HG02763 (cell line): ENCODE measurements around the gene KRT15.
A peak's percentile ranks its signal among the peaks of the same experiment; 100 is the strongest.

Experiments used
- ATAC-seq: cut with Tn5 transposase; IDR thresholded peaks from one replicate; pipeline ENCODE4 v1.9.1; 2021; ENCODE audit warnings: mild to moderate bottlenecking, moderate library complexity; ENCODE audit not compliant: unreplicated experiment

Gene KRT15

GRCh38 chr17:41505809-41506767, 12.6 kb downstream of the KRT15 start:
- ATAC-seq: no peak

GRCh38 chr17:41505007-41505808, 13.5 kb downstream of the KRT15 start, which contains the start of gene KRT13:
TSS of gene KRT13 (minus strand) at chr17:41505612. CDS start at chr17:41505550, 62 bp downstream.
- ATAC-seq: no peak

GRCh38 chr17:41504246-41504977, 14.3 kb downstream of the KRT15 start:
- no peak for ATAC-seq

- no peak for ATAC-seq
Measured at GRCh38 chr17:41503202-41503601, 15.5 kb downstream of the KRT15 start.

- no peak for ATAC-seq
Measured at GRCh38 chr17:41500131-41500911, 18.4 kb downstream of the KRT15 start.

GRCh38 chr17:41499714-41500113, 19.0 kb downstream of the KRT15 start:
- no peak for ATAC-seq

GRCh38 chr17:41498276-41498675, 20.4 kb downstream of the KRT15 start:
- no peak for ATAC-seq

- peak; percentile 69 for ATAC-seq
Measured at GRCh38 chr17:41496803-41497484, 21.7 kb downstream of the KRT15 start.

GRCh38 chr17:41494524-41494923, 24.2 kb downstream of the KRT15 start:
- no peak for ATAC-seq

- ATAC-seq: no peak
Measured at GRCh38 chr17:41492771-41493170, 25.9 kb downstream of the KRT15 start.

GRCh38 chr17:41492351-41492750, 26.3 kb downstream of the KRT15 start:
- ATAC-seq: no peak

- no peak for ATAC-seq
Measured at GRCh38 chr17:41491476-41491875, 27.2 kb downstream of the KRT15 start.

- ATAC-seq: no peak
Measured at GRCh38 chr17:41490000-41490990, 28.4 kb downstream of the KRT15 start.

GRCh38 chr17:41489531-41489930, 29.2 kb downstream of the KRT15 start, which contains the start of gene KRT36:
TSS of gene KRT36 (minus strand) at chr17:41489910. CDS start at chr17:41489864, 46 bp downstream.
- no peak for ATAC-seq

GRCh38 chr17:41486809-41487530, 31.7 kb downstream of the KRT15 start:
- ATAC-seq: no peak

GRCh38 chr17:41486316-41486715, 32.4 kb downstream of the KRT15 start:
- no peak for ATAC-seq
